ENCODE data around the gene LPCAT2.

LPCAT2 gene

GRCh38 chr16:55542459-55543082 lies 33.7 kb downstream of the LPCAT2 start:
- Histone ChIP-seq H3K27ac (ENCODE audit: insufficient read depth, low read depth, low read length, poor library complexity, severe bottlenecking) (no peak overlapping the region), H3K36me3 (ENCODE audit: control insufficient read depth, insufficient read depth, low read length) (no peaks in the 10 kb centered on the region), H3K4me1 (ENCODE audit: control insufficient read depth, insufficient read depth, low read length) (no peaks in the 10 kb centered on the region), H3K27me3 (ENCODE audit: control insufficient read depth, insufficient read depth, low read length, poor library complexity, severe bottlenecking) (no peaks in the 10 kb centered on the region), H3K4me3 (ENCODE audit: insufficient read depth, low read depth, low read length) (no peak overlapping the region), H3K9me3 (ENCODE audit: control insufficient read depth, low read length) (no peaks in the 10 kb centered on the region)
- WGBS, 2 experiments, result 97 to 98% methylated on average over 1 of the region's 1 CpG

- no peak overlapping the region for H3K4me3 ChIP-seq (ENCODE audit: insufficient read depth, low read depth, low read length)
- H3K36me3 ChIP-seq (ENCODE audit: control insufficient read depth, insufficient read depth, low read length), result no peaks in the 10 kb centered on the region
- H3K4me1 ChIP-seq (ENCODE audit: control insufficient read depth, insufficient read depth, low read length), result no peaks in the 10 kb centered on the region
- H3K9me3 ChIP-seq (ENCODE audit: control insufficient read depth, low read length), result no peaks in the 10 kb centered on the region
- H3K27me3 ChIP-seq (ENCODE audit: control insufficient read depth, insufficient read depth, low read length, poor library complexity, severe bottlenecking), result no peaks in the 10 kb centered on the region
- 73 to 82% methylated on average over 2 of the region's 2 CpGs for WGBS, 2 experiments
- no peak overlapping the region for H3K27ac ChIP-seq (ENCODE audit: insufficient read depth, low read depth, low read length, poor library complexity, severe bottlenecking)
Observed at GRCh38 chr16:55543472-55543871, 34.6 kb downstream of the LPCAT2 start.

GRCh38 chr16:55552621-55553020 lies 43.7 kb downstream of the LPCAT2 start:
- H3K36me3 ChIP-seq (ENCODE audit: control insufficient read depth, insufficient read depth, low read length), result no peaks in the 10 kb centered on the region
- H3K9me3 ChIP-seq (ENCODE audit: control insufficient read depth, low read length), result no peaks in the 10 kb centered on the region
- no peaks in the 10 kb centered on the region for H3K27me3 ChIP-seq (ENCODE audit: control insufficient read depth, insufficient read depth, low read length, poor library complexity, severe bottlenecking)
- H3K4me3 ChIP-seq (ENCODE audit: insufficient read depth, low read depth, low read length), result no peak overlapping the region
- H3K4me1 ChIP-seq (ENCODE audit: control insufficient read depth, insufficient read depth, low read length), result no peaks in the 10 kb centered on the region
- no peak overlapping the region for H3K27ac ChIP-seq (ENCODE audit: insufficient read depth, low read depth, low read length, poor library complexity, severe bottlenecking)

GRCh38 chr16:55555436-55555835 lies 46.6 kb downstream of the LPCAT2 start:
- Histone ChIP-seq H3K27me3 (ENCODE audit: control insufficient read depth, insufficient read depth, low read length, poor library complexity, severe bottlenecking) (no peaks in the 10 kb centered on the region), H3K4me3 (ENCODE audit: insufficient read depth, low read depth, low read length) (no peak overlapping the region), H3K9me3 (ENCODE audit: control insufficient read depth, low read length) (no peaks in the 10 kb centered on the region), H3K4me1 (ENCODE audit: control insufficient read depth, insufficient read depth, low read length) (no peaks in the 10 kb centered on the region), H3K27ac (ENCODE audit: insufficient read depth, low read depth, low read length, poor library complexity, severe bottlenecking) (no peak overlapping the region), H3K36me3 (ENCODE audit: control insufficient read depth, insufficient read depth, low read length) (no peaks in the 10 kb centered on the region)
- 86 to 97% methylated on average over 2 of the region's 2 CpGs for WGBS, 2 experiments

GRCh38 chr16:55557186-55557585 lies 48.3 kb downstream of the LPCAT2 start:
- no peak overlapping the region for H3K4me3 ChIP-seq (ENCODE audit: insufficient read depth, low read depth, low read length)
- H3K27ac ChIP-seq (ENCODE audit: insufficient read depth, low read depth, low read length, poor library complexity, severe bottlenecking), result no peak overlapping the region
- no peaks in the 10 kb centered on the region for H3K36me3 ChIP-seq (ENCODE audit: control insufficient read depth, insufficient read depth, low read length)
- H3K9me3 ChIP-seq (ENCODE audit: control insufficient read depth, low read length), result no peaks in the 10 kb centered on the region
- H3K27me3 ChIP-seq (ENCODE audit: control insufficient read depth, insufficient read depth, low read length, poor library complexity, severe bottlenecking), result no peaks in the 10 kb centered on the region
- no peaks in the 10 kb centered on the region for H3K4me1 ChIP-seq (ENCODE audit: control insufficient read depth, insufficient read depth, low read length)

- Histone ChIP-seq H3K9me3 (ENCODE audit: control insufficient read depth, low read length) (no peaks in the 10 kb centered on the region), H3K36me3 (ENCODE audit: control insufficient read depth, insufficient read depth, low read length) (no peaks in the 10 kb centered on the region), H3K4me3 (ENCODE audit: insufficient read depth, low read depth, low read length) (no peak overlapping the region), H3K27me3 (ENCODE audit: control insufficient read depth, insufficient read depth, low read length, poor library complexity, severe bottlenecking) (no peaks in the 10 kb centered on the region), H3K27ac (ENCODE audit: insufficient read depth, low read depth, low read length, poor library complexity, severe bottlenecking) (no peak overlapping the region), H3K4me1 (ENCODE audit: control insufficient read depth, insufficient read depth, low read length) (no peaks in the 10 kb centered on the region)
Observed at GRCh38 chr16:55559233-55559632, 50.4 kb downstream of the LPCAT2 start.

- Histone ChIP-seq H3K4me3 (ENCODE audit: insufficient read depth, low read depth, low read length) (no peak overlapping the region), H3K27me3 (ENCODE audit: control insufficient read depth, insufficient read depth, low read length, poor library complexity, severe bottlenecking) (no peaks in the 10 kb centered on the region), H3K4me1 (ENCODE audit: control insufficient read depth, insufficient read depth, low read length) (no peaks in the 10 kb centered on the region), H3K27ac (ENCODE audit: insufficient read depth, low read depth, low read length, poor library complexity, severe bottlenecking) (no peak overlapping the region), H3K9me3 (ENCODE audit: control insufficient read depth, low read length) (no peaks in the 10 kb centered on the region), H3K36me3 (ENCODE audit: control insufficient read depth, insufficient read depth, low read length) (no peaks in the 10 kb centered on the region)
- WGBS, 2 experiments, result 80 to 100% methylated on average over 1 of the region's 1 CpG
Observed at GRCh38 chr16:55559933-55560516, 51.2 kb downstream of the LPCAT2 start.

GRCh38 chr16:55561319-55561848 lies 52.5 kb downstream of the LPCAT2 start:
- 100% methylated on average over 2 of the region's 2 CpGs; no CpG with 5 or more reads in 1 of the 2 experiments for WGBS, 2 experiments
- Histone ChIP-seq H3K27me3 (ENCODE audit: control insufficient read depth, insufficient read depth, low read length, poor library complexity, severe bottlenecking) (no peaks in the 10 kb centered on the region), H3K36me3 (ENCODE audit: control insufficient read depth, insufficient read depth, low read length) (no peaks in the 10 kb centered on the region), H3K4me1 (ENCODE audit: control insufficient read depth, insufficient read depth, low read length) (no peaks in the 10 kb centered on the region), H3K4me3 (ENCODE audit: insufficient read depth, low read depth, low read length) (no peak overlapping the region), H3K9me3 (ENCODE audit: control insufficient read depth, low read length) (no peaks in the 10 kb centered on the region), H3K27ac (ENCODE audit: insufficient read depth, low read depth, low read length, poor library complexity, severe bottlenecking) (no peak overlapping the region)

GRCh38 chr16:55562936-55563335 lies 54.1 kb downstream of the LPCAT2 start:
- H3K36me3 ChIP-seq (ENCODE audit: control insufficient read depth, insufficient read depth, low read length), result no peaks in the 10 kb centered on the region
- H3K9me3 ChIP-seq (ENCODE audit: control insufficient read depth, low read length), result no peaks in the 10 kb centered on the region
- no peak overlapping the region for H3K27ac ChIP-seq (ENCODE audit: insufficient read depth, low read depth, low read length, poor library complexity, severe bottlenecking)
- H3K4me3 ChIP-seq (ENCODE audit: insufficient read depth, low read depth, low read length), result no peak overlapping the region
- no peaks in the 10 kb centered on the region for H3K4me1 ChIP-seq (ENCODE audit: control insufficient read depth, insufficient read depth, low read length)
- 100% methylated on average over 1 of the region's 1 CpG; no CpG with 5 or more reads in 1 of the 2 experiments for WGBS, 2 experiments
- no peaks in the 10 kb centered on the region for H3K27me3 ChIP-seq (ENCODE audit: control insufficient read depth, insufficient read depth, low read length, poor library complexity, severe bottlenecking)

- WGBS, 2 experiments, result 100% methylated on average over 2 of the region's 2 CpGs; no CpG with 5 or more reads in 1 of the 2 experiments
- Histone ChIP-seq H3K4me1 (ENCODE audit: control insufficient read depth, insufficient read depth, low read length) (no peaks in the 10 kb centered on the region), H3K27ac (ENCODE audit: insufficient read depth, low read depth, low read length, poor library complexity, severe bottlenecking) (no peak overlapping the region), H3K4me3 (ENCODE audit: insufficient read depth, low read depth, low read length) (no peak overlapping the region), H3K36me3 (ENCODE audit: control insufficient read depth, insufficient read depth, low read length) (no peaks in the 10 kb centered on the region), H3K27me3 (ENCODE audit: control insufficient read depth, insufficient read depth, low read length, poor library complexity, severe bottlenecking) (no peaks in the 10 kb centered on the region), H3K9me3 (ENCODE audit: control insufficient read depth, low read length) (no peaks in the 10 kb centered on the region)
Observed at GRCh38 chr16:55563797-55564196, 54.9 kb downstream of the LPCAT2 start.

Data from ectodermal cell (in vitro differentiated cells).